ENCODE data around the gene PLEKHM3.

The PLEKHM3 gene

DNA sequence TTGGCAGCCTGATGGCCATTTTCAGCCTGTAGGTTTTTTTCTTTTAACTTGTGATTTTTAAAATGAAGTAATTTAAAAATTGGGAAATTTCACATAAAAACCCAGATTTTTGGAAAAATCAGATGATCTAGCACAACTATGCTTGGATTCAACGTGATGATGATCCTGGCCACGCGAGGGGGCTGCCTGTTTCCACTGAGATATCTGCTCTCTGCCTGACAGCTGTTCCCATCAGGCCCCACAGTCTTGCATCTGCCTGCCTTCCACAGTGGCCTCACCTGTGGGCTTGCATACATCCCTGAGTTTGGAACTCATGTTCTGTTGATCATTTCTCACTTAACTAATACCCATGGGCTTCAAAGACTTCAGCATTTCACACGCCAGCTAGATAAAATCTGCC, 163.5 kb downstream of the PLEKHM3 start:
- H3K9me3 ChIP-seq (ENCODE audit: low read length) = no peaks in the 10 kb centered on the region
- H3K4me1 ChIP-seq (ENCODE audit: insufficient read depth, low read length) = no peaks in the 10 kb centered on the region
- no peak overlapping the region for H3K4me3 ChIP-seq (ENCODE audit: low read depth in 1 of 2, low read length in 2 of 2)
- H3K36me3 ChIP-seq (ENCODE audit: insufficient read depth, low read length) = peaks cover 3% of the 10 kb centered on the region
- no peak overlapping the region for H3K27ac ChIP-seq (ENCODE audit: low read depth, low read length)
- no peak overlapping the region for H3K9ac ChIP-seq (ENCODE audit: low read length)
- H3K27me3 ChIP-seq (ENCODE audit: control insufficient read depth in 1 of 2, insufficient read depth in 2 of 2, low read length in 2 of 2) = no peaks in the 10 kb centered on the region

DNA sequence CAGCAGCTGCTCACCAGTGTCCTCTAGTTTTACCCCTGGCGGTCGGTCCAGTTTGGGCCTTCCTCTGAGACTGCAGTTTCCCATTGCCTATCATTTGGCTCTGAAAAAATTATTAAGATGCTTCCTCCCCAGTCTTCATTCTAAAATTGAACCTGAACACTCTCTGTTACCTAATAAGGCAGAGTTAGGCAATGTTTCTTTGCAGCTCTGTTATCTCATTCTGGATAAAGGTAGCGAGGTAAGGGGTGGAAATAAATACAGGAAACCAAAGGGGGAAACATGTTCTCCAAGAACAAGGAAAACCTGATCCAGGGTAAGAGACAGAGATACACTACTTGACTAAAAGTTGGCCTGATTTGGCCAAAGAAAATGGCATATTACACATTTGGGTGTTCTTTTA, 164.6 kb downstream of the PLEKHM3 start:
- H3K27ac ChIP-seq (ENCODE audit: low read depth, low read length) = no peak overlapping the region
- no peak overlapping the region for H3K4me3 ChIP-seq (ENCODE audit: low read depth in 1 of 2, low read length in 2 of 2)
- peaks cover 3% of the 10 kb centered on the region for H3K36me3 ChIP-seq (ENCODE audit: insufficient read depth, low read length)
- no peaks in the 10 kb centered on the region for H3K9me3 ChIP-seq (ENCODE audit: low read length)
- no peaks in the 10 kb centered on the region for H3K27me3 ChIP-seq (ENCODE audit: control insufficient read depth in 1 of 2, insufficient read depth in 2 of 2, low read length in 2 of 2)
- H3K9ac ChIP-seq (ENCODE audit: low read length) = no peak overlapping the region
- H3K4me1 ChIP-seq (ENCODE audit: insufficient read depth, low read length) = no peaks in the 10 kb centered on the region

DNA sequence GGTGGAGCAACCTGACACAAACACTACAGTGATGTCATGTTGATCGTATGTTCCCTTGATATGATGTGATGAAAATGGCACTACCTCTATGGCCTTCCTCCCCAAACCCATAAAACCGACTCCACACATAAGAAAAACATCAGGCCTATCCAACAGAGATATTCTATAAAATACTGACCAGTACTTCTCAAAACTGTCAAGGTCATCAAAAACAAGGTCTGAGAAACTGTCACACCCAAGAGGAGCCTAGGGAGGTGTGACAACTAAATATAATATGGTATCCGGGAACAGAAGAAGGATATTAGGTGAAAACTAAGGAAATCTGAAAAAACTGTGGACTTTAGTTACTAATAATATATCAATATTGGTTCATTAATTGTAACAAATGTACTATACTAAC, 169.7 kb downstream of the PLEKHM3 start:
- no peak overlapping the region for H3K9ac ChIP-seq (ENCODE audit: low read length)
- H3K4me3 ChIP-seq (ENCODE audit: low read depth in 1 of 2, low read length in 2 of 2) = no peak overlapping the region
- H3K9me3 ChIP-seq (ENCODE audit: low read length) = no peaks in the 10 kb centered on the region
- H3K27ac ChIP-seq (ENCODE audit: low read depth, low read length) = no peak overlapping the region
- no peaks in the 10 kb centered on the region for H3K4me1 ChIP-seq (ENCODE audit: insufficient read depth, low read length)
- H3K36me3 ChIP-seq (ENCODE audit: insufficient read depth, low read length) = no peaks in the 10 kb centered on the region
- no peaks in the 10 kb centered on the region for H3K27me3 ChIP-seq (ENCODE audit: control insufficient read depth in 1 of 2, insufficient read depth in 2 of 2, low read length in 2 of 2)

DNA sequence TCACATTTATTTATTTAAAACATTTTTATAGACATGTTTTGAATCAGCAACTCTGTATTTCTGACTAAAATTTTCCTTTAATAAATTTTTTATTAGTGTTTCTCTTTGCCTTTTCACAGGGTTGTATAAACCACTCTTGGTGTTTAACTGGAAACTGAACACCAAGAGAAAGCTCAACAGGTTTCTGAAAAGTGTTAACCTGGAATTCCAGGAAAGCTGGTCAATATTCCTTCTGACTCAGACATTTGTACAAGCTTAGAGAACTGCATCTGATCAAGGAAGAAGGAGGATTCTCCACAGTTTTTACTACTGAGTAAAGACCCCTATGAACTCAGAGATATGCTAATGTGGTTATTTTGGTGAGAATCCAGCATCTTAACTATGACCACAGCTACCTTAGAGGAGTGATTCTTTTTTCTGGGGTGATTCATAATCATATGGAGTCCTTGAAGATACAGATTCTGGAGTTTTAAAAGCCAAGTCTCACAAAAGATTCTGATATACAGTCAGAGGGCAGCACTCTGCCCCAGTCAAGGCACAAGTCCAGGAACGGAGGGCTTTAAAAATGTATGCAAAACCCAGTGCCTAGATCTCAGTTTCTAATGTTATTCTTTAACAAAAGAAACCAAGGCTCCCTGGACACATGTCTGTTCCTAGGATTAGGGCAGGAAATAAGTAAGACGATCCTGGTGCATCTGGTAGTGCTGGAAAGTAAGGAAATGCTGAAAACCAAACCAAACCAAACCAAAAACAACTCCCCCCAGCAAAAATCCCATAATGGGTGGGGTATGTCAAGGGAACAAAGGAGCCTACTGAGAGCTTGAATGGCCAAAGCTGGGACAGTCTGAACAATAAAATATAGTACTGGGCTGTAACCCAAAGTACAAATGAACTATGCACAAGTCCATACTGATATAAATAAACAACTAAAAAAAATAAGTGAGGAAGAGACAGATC, 170.6 kb downstream of the PLEKHM3 start:
- H3K4me1 ChIP-seq (ENCODE audit: insufficient read depth, low read length) = no peaks in the 10 kb centered on the region
- H3K36me3 ChIP-seq (ENCODE audit: insufficient read depth, low read length) = no peaks in the 10 kb centered on the region
- H3K9me3 ChIP-seq (ENCODE audit: low read length) = no peaks in the 10 kb centered on the region
- H3K27me3 ChIP-seq (ENCODE audit: control insufficient read depth in 1 of 2, insufficient read depth in 2 of 2, low read length in 2 of 2) = no peaks in the 10 kb centered on the region
- H3K27ac ChIP-seq (ENCODE audit: low read depth, low read length) = no peak overlapping the region
- no peak overlapping the region for H3K9ac ChIP-seq (ENCODE audit: low read length)
- no peak overlapping the region for H3K4me3 ChIP-seq (ENCODE audit: low read depth in 1 of 2, low read length in 2 of 2)

DNA sequence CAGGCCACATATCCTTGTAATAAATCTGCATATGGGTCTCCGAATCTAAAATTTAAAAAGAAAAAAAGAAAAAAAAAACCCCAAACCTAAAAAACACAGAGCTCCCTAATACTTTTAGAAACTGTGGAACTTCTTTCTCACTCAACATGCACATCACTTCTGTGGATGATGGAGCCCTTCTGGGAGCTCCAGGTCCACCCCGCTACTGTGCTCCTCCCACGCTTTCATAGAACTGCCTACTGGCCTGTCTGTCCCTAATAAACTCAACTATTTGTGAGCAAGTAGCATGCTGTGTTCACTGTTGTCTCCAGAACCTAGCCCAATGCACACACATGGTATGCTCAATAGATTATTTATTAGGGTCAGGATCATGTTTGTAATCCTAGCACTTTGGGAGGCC, 172.5 kb downstream of the PLEKHM3 start:
- Histone ChIP-seq H3K27me3 (ENCODE audit: control insufficient read depth in 1 of 2, insufficient read depth in 2 of 2, low read length in 2 of 2) (no peaks in the 10 kb centered on the region), H3K27ac (ENCODE audit: low read depth, low read length) (no peak overlapping the region), H3K4me1 (ENCODE audit: insufficient read depth, low read length) (no peaks in the 10 kb centered on the region), H3K9ac (ENCODE audit: low read length) (no peak overlapping the region), H3K36me3 (ENCODE audit: insufficient read depth, low read length) (no peaks in the 10 kb centered on the region), H3K4me3 (ENCODE audit: low read depth in 1 of 2, low read length in 2 of 2) (no peak overlapping the region), H3K9me3 (ENCODE audit: low read length) (no peaks in the 10 kb centered on the region)

DNA sequence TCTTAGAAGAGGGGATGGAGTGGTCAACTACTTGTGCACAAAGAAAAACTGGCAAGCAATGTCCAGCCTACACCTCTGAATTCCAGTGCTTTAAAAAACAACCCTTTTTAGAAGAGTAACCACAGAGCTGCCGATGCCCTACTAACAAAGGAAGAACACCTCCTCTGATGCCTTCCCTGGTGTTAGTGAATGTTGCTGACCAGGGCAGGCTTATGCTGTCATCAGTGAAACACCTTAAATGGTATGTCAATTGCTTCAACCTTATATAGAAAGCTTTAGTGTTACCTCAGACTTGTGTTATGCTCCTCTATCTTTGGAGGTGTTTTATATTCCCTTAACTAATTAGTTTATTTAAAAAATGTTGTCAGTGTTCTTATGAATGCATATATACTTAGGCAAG, 175.9 kb downstream of the PLEKHM3 start:
- Histone ChIP-seq H3K36me3 (ENCODE audit: insufficient read depth, low read length) (no peaks in the 10 kb centered on the region), H3K27ac (ENCODE audit: low read depth, low read length) (no peak overlapping the region), H3K9me3 (ENCODE audit: low read length) (no peaks in the 10 kb centered on the region), H3K4me3 (ENCODE audit: low read depth in 1 of 2, low read length in 2 of 2) (no peak overlapping the region), H3K9ac (ENCODE audit: low read length) (no peak overlapping the region), H3K4me1 (ENCODE audit: insufficient read depth, low read length) (no peaks in the 10 kb centered on the region), H3K27me3 (ENCODE audit: control insufficient read depth in 1 of 2, insufficient read depth in 2 of 2, low read length in 2 of 2) (no peaks in the 10 kb centered on the region)

DNA sequence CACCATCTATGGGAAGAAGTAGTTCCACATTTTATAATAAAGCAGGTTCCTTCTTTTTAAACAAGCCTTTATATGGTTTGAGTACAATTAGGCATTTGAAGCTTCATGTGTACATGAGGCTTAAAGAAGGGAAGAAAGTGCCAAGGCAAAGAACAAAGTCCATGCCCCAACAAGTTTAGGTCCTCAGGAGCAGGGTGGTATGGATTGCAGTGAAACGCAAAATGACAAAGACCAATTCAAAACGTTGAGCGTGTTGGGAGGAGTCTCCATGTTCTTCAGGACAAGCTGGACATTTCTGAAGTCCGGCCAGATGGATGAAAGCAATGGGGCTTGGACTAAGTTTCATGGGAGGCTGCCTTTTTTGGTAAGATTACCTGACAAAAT, 176.8 kb downstream of the PLEKHM3 start:
- no peaks in the 10 kb centered on the region for H3K36me3 ChIP-seq (ENCODE audit: insufficient read depth, low read length)
- no peak overlapping the region for H3K27ac ChIP-seq (ENCODE audit: low read depth, low read length)
- no peak overlapping the region for H3K4me3 ChIP-seq (ENCODE audit: low read depth in 1 of 2, low read length in 2 of 2)
- H3K27me3 ChIP-seq (ENCODE audit: control insufficient read depth in 1 of 2, insufficient read depth in 2 of 2, low read length in 2 of 2) = no peaks in the 10 kb centered on the region
- H3K9ac ChIP-seq (ENCODE audit: low read length) = no peak overlapping the region
- H3K9me3 ChIP-seq (ENCODE audit: low read length) = no peaks in the 10 kb centered on the region
- H3K4me1 ChIP-seq (ENCODE audit: insufficient read depth, low read length) = no peaks in the 10 kb centered on the region

DNA sequence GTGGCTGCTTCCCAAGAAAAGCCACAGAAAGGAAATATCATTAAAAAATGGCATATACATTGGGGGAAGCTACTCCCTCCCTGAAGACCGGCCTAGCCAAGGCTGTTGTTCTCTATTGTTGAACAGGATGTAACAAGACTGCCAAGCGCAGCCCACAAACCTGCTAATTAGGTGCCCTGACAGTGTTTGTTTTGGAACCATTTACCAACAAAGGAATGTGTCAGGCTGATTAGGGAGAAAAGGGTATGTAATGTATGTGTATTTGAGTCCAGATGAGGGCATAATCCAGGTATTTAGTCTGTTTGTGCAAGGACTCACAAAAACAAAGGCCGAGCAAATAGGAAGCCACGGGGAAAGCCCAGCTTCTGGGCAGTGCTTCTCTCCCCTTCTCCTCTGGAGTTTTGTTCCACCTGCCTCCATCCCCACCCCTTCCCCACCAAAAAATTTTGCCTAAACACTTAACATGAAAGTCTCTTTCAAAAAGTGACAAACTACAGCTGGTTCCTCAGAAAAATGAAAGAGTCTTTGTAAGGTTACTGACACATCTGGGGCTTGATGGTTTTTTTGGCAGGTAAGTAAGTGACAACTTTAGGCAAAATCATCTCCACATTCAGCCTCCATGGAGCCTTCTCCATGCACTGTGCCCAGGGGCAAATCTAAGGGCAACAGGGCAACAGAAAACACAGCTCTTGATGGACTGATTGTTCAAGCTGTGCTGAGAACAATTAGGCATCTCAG, 177.4 kb downstream of the PLEKHM3 start:
- H3K27ac ChIP-seq (ENCODE audit: low read depth, low read length) = no peak overlapping the region
- H3K4me3 ChIP-seq (ENCODE audit: low read depth in 1 of 2, low read length in 2 of 2) = no peak overlapping the region
- no peaks in the 10 kb centered on the region for H3K9me3 ChIP-seq (ENCODE audit: low read length)
- no peaks in the 10 kb centered on the region for H3K36me3 ChIP-seq (ENCODE audit: insufficient read depth, low read length)
- H3K9ac ChIP-seq (ENCODE audit: low read length) = no peak overlapping the region
- H3K4me1 ChIP-seq (ENCODE audit: insufficient read depth, low read length) = no peaks in the 10 kb centered on the region
- H3K27me3 ChIP-seq (ENCODE audit: control insufficient read depth in 1 of 2, insufficient read depth in 2 of 2, low read length in 2 of 2) = no peaks in the 10 kb centered on the region

DNA sequence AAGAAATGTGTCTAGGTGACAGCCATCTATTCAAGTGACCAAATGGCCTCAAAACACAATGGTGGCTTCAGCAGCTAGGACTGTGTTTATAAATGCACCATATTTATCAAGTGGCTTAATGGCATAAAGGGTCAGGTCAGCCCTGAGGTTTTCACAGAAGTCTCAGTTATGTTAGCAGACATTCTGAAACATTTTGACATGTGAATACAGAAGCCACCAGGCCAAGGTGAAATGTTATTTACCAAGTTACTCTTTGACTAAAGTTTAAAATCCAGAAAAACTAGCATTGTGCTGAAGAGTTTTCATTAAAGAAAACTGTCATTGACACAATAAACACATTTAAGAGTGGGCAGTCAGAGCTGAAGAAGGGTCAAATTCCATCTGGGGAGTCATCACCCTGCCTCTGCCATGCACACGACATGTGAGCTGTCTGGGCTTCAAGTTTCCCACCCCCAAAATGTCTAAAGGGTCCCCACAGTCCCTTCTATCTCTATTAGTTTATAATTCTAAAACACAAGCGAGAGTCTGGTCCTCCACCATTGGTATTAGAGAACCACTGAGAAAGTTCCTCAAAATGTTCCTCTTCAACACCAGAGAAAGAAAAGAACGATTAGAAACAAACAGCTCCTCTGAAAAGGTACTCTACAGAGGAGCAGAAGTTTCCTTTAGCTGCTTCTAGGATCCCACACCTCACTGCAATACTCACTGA, 178.1 kb downstream of the PLEKHM3 start:
- Histone ChIP-seq H3K36me3 (ENCODE audit: insufficient read depth, low read length) (no peaks in the 10 kb centered on the region), H3K9ac (ENCODE audit: low read length) (no peak overlapping the region), H3K27me3 (ENCODE audit: control insufficient read depth in 1 of 2, insufficient read depth in 2 of 2, low read length in 2 of 2) (no peaks in the 10 kb centered on the region), H3K4me1 (ENCODE audit: insufficient read depth, low read length) (no peaks in the 10 kb centered on the region), H3K9me3 (ENCODE audit: low read length) (no peaks in the 10 kb centered on the region), H3K4me3 (ENCODE audit: low read depth in 1 of 2, low read length in 2 of 2) (no peak overlapping the region), H3K27ac (ENCODE audit: low read depth, low read length) (no peak overlapping the region)

DNA sequence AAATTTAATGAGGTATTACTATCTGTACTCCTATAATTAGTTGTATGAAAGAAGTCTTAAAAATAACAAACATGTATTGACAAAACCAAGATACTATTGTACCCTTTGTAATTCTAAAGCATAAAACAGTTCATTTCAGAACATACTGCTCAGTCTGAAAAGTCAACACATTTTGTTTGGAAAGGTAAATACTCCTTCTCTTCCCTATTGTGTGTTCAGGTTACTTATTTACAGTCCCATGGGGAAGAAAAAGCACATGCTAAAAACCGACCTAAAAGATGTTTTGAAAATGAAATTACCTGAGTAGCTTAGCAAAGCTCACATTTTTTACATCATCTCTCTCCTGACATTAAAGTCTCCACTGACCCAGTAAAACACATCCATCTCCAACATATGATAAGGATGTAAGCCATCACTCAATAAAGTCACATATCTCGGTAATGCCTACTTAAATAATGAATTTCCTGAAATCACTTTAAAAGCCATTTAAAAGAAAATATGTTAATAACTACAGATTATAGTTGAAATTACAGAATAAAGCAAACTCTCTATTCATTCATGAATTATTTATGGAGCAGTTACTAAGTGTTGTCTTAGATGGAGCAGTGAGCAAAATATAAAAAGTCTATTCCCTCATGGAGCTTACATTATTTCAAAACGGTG, 180.0 kb downstream of the PLEKHM3 start:
- Histone ChIP-seq H3K9me3 (ENCODE audit: low read length) (no peaks in the 10 kb centered on the region), H3K27me3 (ENCODE audit: control insufficient read depth in 1 of 2, insufficient read depth in 2 of 2, low read length in 2 of 2) (no peaks in the 10 kb centered on the region), H3K4me3 (ENCODE audit: low read depth in 1 of 2, low read length in 2 of 2) (no peak overlapping the region), H3K36me3 (ENCODE audit: insufficient read depth, low read length) (no peaks in the 10 kb centered on the region), H3K9ac (ENCODE audit: low read length) (no peak overlapping the region), H3K27ac (ENCODE audit: low read depth, low read length) (no peak overlapping the region), H3K4me1 (ENCODE audit: insufficient read depth, low read length) (no peaks in the 10 kb centered on the region)

DNA sequence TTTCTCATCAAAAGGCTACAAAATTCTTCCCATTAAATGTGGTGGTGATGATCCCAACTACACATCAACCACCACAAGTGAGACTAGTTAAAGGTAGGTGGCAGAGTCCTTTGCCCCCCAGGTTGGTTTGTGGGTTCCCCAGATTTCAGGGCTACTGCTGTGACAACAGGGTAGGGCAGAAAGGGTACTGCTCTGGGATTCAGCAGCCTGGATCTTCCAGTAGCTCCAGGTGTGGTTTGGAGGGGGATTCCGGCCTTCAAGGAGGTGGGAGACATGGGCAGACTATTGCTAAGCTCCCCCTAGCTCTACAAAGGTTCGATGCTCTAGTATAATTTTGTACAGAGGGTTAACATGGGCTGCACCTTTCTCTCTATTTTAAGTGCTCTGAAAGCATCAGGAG, 180.7 kb downstream of the PLEKHM3 start:
- Histone ChIP-seq H3K27ac (ENCODE audit: low read depth, low read length) (no peak overlapping the region), H3K4me1 (ENCODE audit: insufficient read depth, low read length) (no peaks in the 10 kb centered on the region), H3K36me3 (ENCODE audit: insufficient read depth, low read length) (no peaks in the 10 kb centered on the region), H3K4me3 (ENCODE audit: low read depth in 1 of 2, low read length in 2 of 2) (no peak overlapping the region), H3K9me3 (ENCODE audit: low read length) (no peaks in the 10 kb centered on the region), H3K9ac (ENCODE audit: low read length) (no peak overlapping the region), H3K27me3 (ENCODE audit: control insufficient read depth in 1 of 2, insufficient read depth in 2 of 2, low read length in 2 of 2) (no peaks in the 10 kb centered on the region)

Data from muscle layer of colon (tissue), 2 donors.